Inflammatory macrophage treated with lipopolysaccharide for 1 hour (primary cell): ENCODE measurements around the gene PDE4D.
"Not testable (repeated sequence)": the region's sequence is repeated elsewhere in the genome, so short reads cannot be mapped to it uniquely, and the experiment has no call there.

Source experiments
- DNase-seq, 2 donors: peaks; one replicate each; pipeline ENCODE4 v3.0.0-alpha.2; 2020 to 2022

Gene PDE4D

GRCh38 chr5:59767681-59768151 lies 125.8 kb downstream of the PDE4D start:
- DNase-seq: no peak

GRCh38 chr5:59767211-59767605 lies 126.3 kb downstream of the PDE4D start:
- DNase-seq: no peak

GRCh38 chr5:59766427-59767210 lies 126.9 kb downstream of the PDE4D start:
- DNase-seq: no peak

- no peak for DNase-seq
Observed at GRCh38 chr5:59765446-59765845, 128.1 kb downstream of the PDE4D start.

- DNase-seq: no peak
Observed at GRCh38 chr5:59764361-59764760, 129.2 kb downstream of the PDE4D start.

- DNase-seq: no peak
Observed at GRCh38 chr5:59763541-59763940, 130.0 kb downstream of the PDE4D start.

GRCh38 chr5:59762232-59762631 lies 131.3 kb downstream of the PDE4D start:
- DNase-seq: not testable (repeated sequence)

GRCh38 chr5:59760785-59761348 lies 132.7 kb downstream of the PDE4D start:
- peak; percentile 24 to 31 for DNase-seq

GRCh38 chr5:59759600-59760351 lies 133.8 kb downstream of the PDE4D start:
- no peak for DNase-seq

- no peak for DNase-seq
Observed at GRCh38 chr5:59758566-59758965, 135.0 kb downstream of the PDE4D start.

- no peak for DNase-seq
Observed at GRCh38 chr5:59757442-59757841, 136.1 kb downstream of the PDE4D start.

- DNase-seq: no peak
Observed at GRCh38 chr5:59756373-59757035, 137.0 kb downstream of the PDE4D start.

- DNase-seq: no peak
Observed at GRCh38 chr5:59755476-59755875, 138.1 kb downstream of the PDE4D start.

- no peak for DNase-seq
Observed at GRCh38 chr5:59753599-59753998, 139.9 kb downstream of the PDE4D start.

- DNase-seq: no peak
Observed at GRCh38 chr5:59749782-59750520, 143.6 kb downstream of the PDE4D start.

- DNase-seq: not testable (repeated sequence)
Observed at GRCh38 chr5:59748036-59748663, 145.4 kb downstream of the PDE4D start.

- DNase-seq: no peak
Observed at GRCh38 chr5:59746241-59746765, 147.2 kb downstream of the PDE4D start.

- no peak for DNase-seq
Observed at GRCh38 chr5:59745415-59745863, 148.1 kb downstream of the PDE4D start.

- no peak for DNase-seq
Observed at GRCh38 chr5:59744531-59744992, 149.0 kb downstream of the PDE4D start.

- no peak for DNase-seq
Observed at GRCh38 chr5:59741599-59741998, 151.9 kb downstream of the PDE4D start.

- no peak for DNase-seq
Observed at GRCh38 chr5:59738024-59738423, 155.5 kb downstream of the PDE4D start.
